Thyroid gland (tissue), 4 donors: Measurements from ENCODE around the gene GFM2. TPM values are rescaled to one million over a fixed set of nuclear protein-coding genes. Genes with fewer than 3 reads are reported as not detected.
A peak's percentile ranks its signal among the peaks of the same experiment; 100 is the strongest.

ENCODE experiments used
- DNase-seq, 2 donors: peaks; one replicate each; pipeline ENCODE4 v3.0.0-alpha.2; 2019
- H3K27ac ChIP-seq, 3 donors: fragments of 200-600 bp; sonication (generic); 1 replicate in 2 of 3; 2 replicates in 1 of 3; pipeline ENCODE4 v1.5.1; 2016 to 2019; ENCODE audit warnings: mild to moderate bottlenecking in 1 of 3, moderate library complexity in 1 of 3
- H3K27me3 ChIP-seq: fragments of 200-600 bp; sonication (generic); one replicate; pipeline ENCODE4 v1.5.1; 2019
- H3K36me3 ChIP-seq, 2 donors: fragments of 200-600 bp; sonication (generic); one replicate each; pipeline ENCODE4 v1.5.1; 2016 to 2019
- H3K4me1 ChIP-seq, 2 donors: fragments of 200-600 bp; sonication (generic); one replicate each; pipeline ENCODE4 v1.5.1; 2017 to 2019
- H3K4me3 ChIP-seq, 3 donors: fragments of 200-600 bp; sonication (generic); replicated peaks in 1 of 3; 1 replicate in 2 of 3; 2 replicates in 1 of 3; pipeline ENCODE4 v1.5.1; 2016; ENCODE audit warnings: mild to moderate bottlenecking in 1 of 3
- H3K9me3 ChIP-seq: fragments of 200-600 bp; sonication (generic); one replicate; pipeline ENCODE4 v1.5.1; 2017
- CTCF ChIP-seq, 6 experiments: fragments of 200-600 bp in 3 of 6; fragments of 450-650 bp in 3 of 6; sonication (generic) in 3 of 6; IDR thresholded peaks; one replicate each; pipeline ENCODE4 v1.5.1; 2016 to 2019; ENCODE audit warnings: antibody characterized with exemption in 6 of 6, mild to moderate bottlenecking in 2 of 6, inconsistent platforms in 1 of 6, moderate library complexity in 1 of 6
- POLR2A ChIP-seq, 2 donors: fragments of 450-650 bp; IDR thresholded peaks; one replicate each; pipeline ENCODE4 v1.6.1; 2017; ENCODE audit warnings: antibody characterized with exemption in 2 of 2, mild to moderate bottlenecking in 2 of 2, moderate library complexity in 1 of 2
- WGBS, 2 donors: methylation state at CpG; one replicate each; pipeline ENCODE4 v1.1.5; 2017; 5-methylcytosine and 5-hydroxymethylcytosine counted together
- intact Hi-C: fragments of 100-400 bp; cut with DNase I; formaldehyde crosslinking; loops from one replicate; pipeline ENCODE4 v1.15.1; 2023
- total RNA-seq, 4 donors: library from RNA; depleted of rRNA; stranded (reverse); fragments of >200 nt; gene quantifications; one replicate each; pipeline ENCODE4 v1.2.3, GENCODE V29; 2016

The GFM2 gene
- total RNA-seq, 4 donors from 2014 or later: 26.5 to 49.0 (median 32.8) TPM

DNA sequence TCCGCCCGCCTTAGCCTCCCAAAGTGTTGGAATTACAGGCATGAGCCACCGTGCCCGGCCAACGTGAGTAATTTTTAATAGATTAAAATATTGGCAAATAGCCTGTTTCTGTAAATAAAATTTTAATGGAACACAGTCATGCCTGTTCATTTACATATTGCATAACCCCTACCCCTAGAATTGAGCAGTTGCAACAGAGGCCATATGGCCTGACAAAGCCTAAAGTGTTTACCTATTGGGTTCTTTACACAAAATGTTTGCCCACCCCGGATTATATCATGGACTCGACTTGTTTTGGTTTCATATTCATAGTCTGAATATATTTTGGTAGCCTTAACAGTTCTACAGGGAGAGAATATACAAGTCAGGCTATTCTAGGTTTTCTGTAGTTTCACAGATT lies 5.4 kb upstream of the GFM2 start:
- TF ChIP-seq POLR2A (IDR thresholded peaks at IDR 0.05) (no peak), CTCF (IDR thresholded peaks at IDR 0.05) (no peak)
- peaks cover 40 to 57% of the 10 kb centered on the region in 2 donors for H3K36me3 ChIP-seq
- intact Hi-C loops: no loop called here

DNA sequence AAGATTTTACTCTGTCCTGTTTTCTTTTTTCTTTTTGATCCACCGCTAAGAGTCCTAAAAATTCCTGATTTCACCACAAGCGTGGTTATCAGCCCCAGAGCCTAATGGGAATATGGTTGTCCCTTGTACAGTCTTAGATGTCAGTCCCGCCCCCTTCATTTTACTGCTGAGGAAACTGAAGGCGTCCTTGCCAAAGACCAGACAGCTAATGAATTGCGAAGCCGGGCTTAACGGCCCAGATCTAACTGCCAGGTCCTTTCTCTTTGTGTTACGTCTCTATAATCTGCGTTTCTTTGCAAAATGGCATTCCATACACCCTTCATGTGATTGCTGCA lies 629 bp upstream of the GFM2 start:
- DNase-seq: no peak
- Histone ChIP-seq H3K27me3 (no peaks in the 10 kb centered on the region), H3K36me3 (peaks cover 19 to 34% of the 10 kb centered on the region in 2 donors), H3K9me3 (no peaks in the 10 kb centered on the region), H3K4me3 (peak overlapping the region; percentile 73 to 90 (median 87)), H3K27ac (peak overlapping the region in 2 of 3 donors; percentile 76 to 79), H3K4me1 (peaks cover 19 to 25% of the 10 kb centered on the region in 2 donors)
- intact Hi-C loops: loop anchor here (5.0 kb wide), 1 partner anchor 150 kb away; no protein-coding TSS in a partner anchor
- WGBS, 2 donors: 0 to 1% methylated on average over 9 of the region's 9 CpGs
- TF ChIP-seq POLR2A (IDR thresholded peaks at IDR 0.05) (no peak), CTCF (IDR thresholded peaks at IDR 0.05) (no peak)

More for the DNA sequence above, 5.4 kb upstream of the GFM2 start:
- no peak for DNase-seq
- WGBS, 2 donors: 90 to 93% methylated on average over 7 of the region's 7 CpGs
- no peak overlapping the region for H3K27ac ChIP-seq
- H3K4me1 ChIP-seq: peaks cover 8% of the 10 kb centered on the region in 2 donors
- no peak overlapping the region for H3K4me3 ChIP-seq
- H3K27me3 ChIP-seq: no peaks in the 10 kb centered on the region
- no peaks in the 10 kb centered on the region for H3K9me3 ChIP-seq

DNA sequence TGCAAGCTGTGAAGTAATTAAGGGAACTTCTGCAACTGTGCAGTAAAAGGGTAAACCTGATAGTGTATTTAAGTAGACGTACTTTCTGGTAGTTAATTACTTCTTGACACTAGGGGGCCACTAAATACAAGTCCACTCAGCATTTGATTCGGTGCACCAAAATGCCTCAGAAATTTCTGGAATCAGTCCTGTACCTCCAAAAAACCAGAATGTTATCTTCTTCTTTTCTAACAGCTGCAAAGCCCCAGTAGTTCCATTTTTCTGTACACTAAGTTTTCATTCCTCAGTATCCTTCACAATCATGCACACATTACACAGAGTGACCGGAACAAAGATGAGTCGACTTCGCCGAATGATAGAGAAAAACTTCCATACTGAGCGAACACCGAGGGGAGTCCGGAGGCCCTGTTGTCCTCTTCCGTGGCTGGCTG lies 484 bp downstream of the GFM2 start:
- no peaks in the 10 kb centered on the region for H3K9me3 ChIP-seq
- no peak for DNase-seq
- intact Hi-C loops: loop anchor here (5.0 kb wide), 1 partner anchor 151 kb away; no protein-coding TSS in a partner anchor
- peak; percentile 35 to 57 (median 45) for TF ChIP-seq CTCF (IDR thresholded peaks at IDR 0.05)
- no peak for TF ChIP-seq POLR2A (IDR thresholded peaks at IDR 0.05)
- peaks cover 19 to 25% of the 10 kb centered on the region in 2 donors for H3K4me1 ChIP-seq
- peaks cover 19 to 25% of the 10 kb centered on the region in 2 donors for H3K36me3 ChIP-seq
- H3K4me3 ChIP-seq: peak overlapping the region; percentile 73 to 90 (median 87)
- no peaks in the 10 kb centered on the region for H3K27me3 ChIP-seq
- H3K27ac ChIP-seq: peak overlapping the region in 2 of 3 donors; percentile 76 to 79
- WGBS, 2 donors: 0 to 1% methylated on average over 10 of the region's 10 CpGs

DNA sequence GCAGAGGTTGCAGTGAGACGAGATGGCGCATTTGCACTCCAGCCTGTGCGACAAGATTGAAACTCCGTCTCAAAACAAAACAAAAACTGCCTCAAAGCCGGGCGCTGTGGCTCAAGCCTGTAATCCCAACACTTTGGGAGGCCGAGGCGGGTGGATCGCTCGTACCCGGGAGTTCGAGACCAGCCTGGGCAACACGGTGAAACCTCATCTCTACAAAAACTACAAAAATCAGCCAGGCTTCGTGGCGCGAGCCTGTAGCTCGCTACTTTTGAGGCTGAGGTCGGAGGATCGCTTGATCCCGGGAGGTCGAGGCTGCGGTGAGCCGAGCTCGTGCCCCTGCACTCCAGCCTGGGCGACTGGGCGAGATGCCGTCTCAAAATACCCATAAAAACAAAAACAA lies 988 bp downstream of the GFM2 start:
- H3K27ac ChIP-seq: no peak overlapping the region

DNA sequence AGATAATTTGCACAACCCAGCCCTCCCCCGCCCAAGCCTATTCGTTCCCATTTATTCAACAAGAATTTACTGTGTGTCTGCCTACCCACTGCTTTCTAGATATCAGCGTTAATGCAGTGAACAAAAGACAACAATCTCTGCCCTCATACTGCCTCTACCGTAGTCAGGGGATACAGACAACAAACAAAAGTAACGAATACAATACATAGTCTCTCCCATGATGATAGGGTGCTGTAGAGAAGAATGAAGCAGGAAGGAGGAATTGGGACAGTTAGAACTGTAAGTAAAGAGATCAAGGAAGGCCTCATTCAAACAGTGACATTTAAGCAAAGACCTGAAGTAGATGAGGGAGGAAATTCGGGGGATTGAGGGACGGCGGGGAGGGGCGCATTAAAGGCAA lies 1.7 kb downstream of the GFM2 start:
- intact Hi-C loops: loop anchor here (5.0 kb wide), 1 partner anchor 152 kb away; no protein-coding TSS in a partner anchor
- Histone ChIP-seq H3K27me3 (no peaks in the 10 kb centered on the region), H3K9me3 (no peaks in the 10 kb centered on the region), H3K4me3 (no peak overlapping the region), H3K36me3 (peaks cover 11 to 13% of the 10 kb centered on the region in 2 donors), H3K4me1 (peaks cover 19 to 25% of the 10 kb centered on the region in 2 donors), H3K27ac (no peak overlapping the region)
- DNase-seq: no peak
- WGBS, 2 donors: 77 to 79% methylated on average over 9 of the region's 9 CpGs
- no peak for TF ChIP-seq CTCF (IDR thresholded peaks at IDR 0.05)
- TF ChIP-seq POLR2A (IDR thresholded peaks at IDR 0.05): no peak

More for the DNA sequence above, 988 bp downstream of the GFM2 start:
- H3K36me3 ChIP-seq: peaks cover 19 to 20% of the 10 kb centered on the region in 2 donors
- no peaks in the 10 kb centered on the region for H3K9me3 ChIP-seq
- DNase-seq: no peak
- peak overlapping the region in 2 of 3 donors; percentile 73 to 87 for H3K4me3 ChIP-seq
- intact Hi-C loops: loop anchor here (5.0 kb wide), 1 partner anchor 151 kb away; no protein-coding TSS in a partner anchor
- WGBS, 2 donors: 67 to 72% methylated on average over 23 to 27 of the region's 27 CpGs
- TF ChIP-seq POLR2A (IDR thresholded peaks at IDR 0.05): no peak
- no peaks in the 10 kb centered on the region for H3K27me3 ChIP-seq
- peaks cover 19 to 25% of the 10 kb centered on the region in 2 donors for H3K4me1 ChIP-seq
